Measurements from ENCODE around the gene PTBP2.

PTBP2 gene

GRCh38 chr1:96695954-96696353, 25.6 kb upstream of the PTBP2 start:
- DNase-seq (ENCODE audit: insufficient read length, low spot score): no peak
- FAIRE-seq: no peak
- no peak for TF ChIP-seq CTCF (IDR thresholded peaks at IDR 0.05; ENCODE audit: insufficient read depth, missing control alignments)

- no peak for TF ChIP-seq CTCF (IDR thresholded peaks at IDR 0.05; ENCODE audit: insufficient read depth, missing control alignments)
- FAIRE-seq (no peak), DNase-seq (ENCODE audit: insufficient read length, low spot score) (no peak)
Measured at GRCh38 chr1:96698342-96698983, 23.1 kb upstream of the PTBP2 start.

- FAIRE-seq (no peak), DNase-seq (ENCODE audit: insufficient read length, low spot score) (no peak)
- TF ChIP-seq CTCF (IDR thresholded peaks at IDR 0.05; ENCODE audit: insufficient read depth, missing control alignments): no peak
Measured at GRCh38 chr1:96703186-96703585, 18.4 kb upstream of the PTBP2 start.

- no peak for FAIRE-seq
- no peak for TF ChIP-seq CTCF (IDR thresholded peaks at IDR 0.05; ENCODE audit: insufficient read depth, missing control alignments)
Measured at GRCh38 chr1:96707023-96707422, 14.6 kb upstream of the PTBP2 start.

GRCh38 chr1:96708482-96708881, 13.1 kb upstream of the PTBP2 start:
- FAIRE-seq (no peak), DNase-seq (ENCODE audit: insufficient read length, low spot score) (no peak)
- TF ChIP-seq CTCF (IDR thresholded peaks at IDR 0.05; ENCODE audit: insufficient read depth, missing control alignments): no peak

More at GRCh38 chr1:96707023-96707422, 14.6 kb upstream of the PTBP2 start:
- DNase-seq (ENCODE audit: insufficient read length, low spot score): no peak

GRCh38 chr1:96710708-96711477, 10.7 kb upstream of the PTBP2 start:
- DNase-seq (ENCODE audit: insufficient read length, low spot score) (no peak), FAIRE-seq (no peak)
- TF ChIP-seq CTCF (IDR thresholded peaks at IDR 0.05; ENCODE audit: insufficient read depth, missing control alignments): no peak

- no peak for TF ChIP-seq CTCF (IDR thresholded peaks at IDR 0.05; ENCODE audit: insufficient read depth, missing control alignments)
- DNase-seq (ENCODE audit: insufficient read length, low spot score): no peak
- no peak for FAIRE-seq
Measured at GRCh38 chr1:96713649-96714048, 7.9 kb upstream of the PTBP2 start.
